Right cardiac atrium (tissue), 5 donors: ENCODE results near the gene FNDC10. TPM values are rescaled to one million over a fixed set of nuclear protein-coding genes. Genes with fewer than 3 reads are reported as not detected.

ENCODE experiments used
- ATAC-seq, 2 donors: fragments of 200-7000 bp; cut with Tn5 transposase; one replicate each; pipeline versions ENCODE4 v1.8.0 to v1.9.1; 2020; ENCODE audit warnings: moderate library complexity in 2 of 2, mild to moderate bottlenecking in 1 of 2
- DNase-seq, 3 donors: peaks; one replicate each; pipeline ENCODE4 v3.0.0-alpha.2; 2020
- H3K27ac ChIP-seq: one replicate; pipeline ENCODE4 v1.5.1; 2013; ENCODE audit warnings: mild to moderate bottlenecking, low read length, control low read depth, moderate library complexity
- H3K27me3 ChIP-seq: one replicate; pipeline ENCODE4 v1.6.1; 2013; ENCODE audit not compliant: control insufficient read depth, insufficient read depth
- H3K4me1 ChIP-seq: one replicate; pipeline ENCODE4 v1.6.1; 2013; ENCODE audit warnings: low read length; ENCODE audit not compliant: control insufficient read depth, insufficient read depth
- H3K4me3 ChIP-seq: one replicate; pipeline ENCODE4 v1.5.1; 2013; ENCODE audit warnings: low read length, control low read depth
- H3K9me3 ChIP-seq: one replicate; pipeline ENCODE4 v1.6.1; 2013; ENCODE audit warnings: low read length; ENCODE audit not compliant: control insufficient read depth
- WGBS: extraction: QIAGEN DNeasy Blood & Tissue Kit; methylation state at CpG from one replicate; pipeline ENCODE4 v1.1.7; 2013; 5-methylcytosine and 5-hydroxymethylcytosine counted together
- intact Hi-C, 4 donors: fragments of 100-400 bp; cut with DNase I; formaldehyde crosslinking; loops; one replicate each; pipeline versions ENCODE4 v1.11.0 to v1.14.0; 2022 to 2023
- polyA plus RNA-seq: library from polyadenylated mRNA; stranded (reverse); fragments of 200-250 nt; gene quantifications from one replicate; pipeline ENCODE4 v1.2.3, GENCODE V29; 2013
- total RNA-seq, 4 donors: library from RNA; stranded (reverse); fragmentation: NEBNext Ultra II Directional; extraction: Animal tissue kit (Norgen Biotek cat#: 25700); gene quantifications; one replicate each; pipeline ENCODE4 v1.2.1, GENCODE V29; 2021
- donor health status: healthy with polysubstance abuse.
- donor health status: DM: no; HTN: yes; CAD: no.
- donor health status: DM: no; HTN: no; CAD: no.
- donor health status: DM: no; HTN: yes; CAD: no; lungs with severe emphysema.
- donor health status: DM: yes; HTN: yes; CAD: no.

FNDC10 gene
- total and polyA plus RNA-seq, 5 donors: 0.47 to 0.97 (median 0.68) TPM

DNA sequence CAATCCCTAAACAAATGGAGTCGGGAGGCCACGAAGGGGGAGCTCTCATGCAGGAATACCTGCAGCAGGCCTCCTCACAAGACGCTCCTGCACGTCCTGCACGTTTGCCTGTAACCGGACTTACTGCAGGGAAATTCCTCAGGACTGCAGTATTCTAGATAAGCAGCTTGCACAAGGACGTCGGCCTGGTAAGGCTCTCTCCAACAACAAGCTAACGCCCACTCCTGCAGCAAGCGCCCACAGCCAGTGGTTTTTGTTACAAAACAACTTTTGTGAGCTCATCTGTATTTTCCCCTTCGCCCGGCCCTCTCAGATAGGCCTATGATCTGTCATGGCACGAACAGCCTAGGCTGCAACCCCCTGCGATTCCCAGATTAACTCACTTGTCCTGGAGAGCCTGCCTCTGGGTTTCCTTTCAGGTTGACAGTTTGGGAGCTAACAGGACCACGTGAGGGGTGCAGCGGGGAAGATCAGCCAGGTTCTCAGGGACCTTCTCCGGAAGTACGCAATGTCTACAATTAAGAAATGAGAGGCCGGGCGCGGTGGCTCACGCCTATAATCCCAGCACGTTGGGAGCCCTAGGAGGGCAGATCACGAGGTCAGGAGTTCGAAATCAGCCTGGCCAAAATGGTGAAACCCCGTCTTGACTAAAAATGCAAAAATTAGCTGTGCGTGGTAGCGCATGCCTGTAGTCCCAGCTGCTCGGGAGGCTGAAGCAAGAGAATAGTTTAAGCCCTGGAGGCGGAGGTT, 14.4 kb upstream of the FNDC10 start:
- H3K4me1 ChIP-seq: peaks cover 10% of the 10 kb centered on the region
- DNase-seq (peak; percentile 54 to 60 (median 60)), ATAC-seq (peak in 1 of 2 donors; percentile 1)
- H3K27me3 ChIP-seq: no peaks in the 10 kb centered on the region
- 10% methylated on average over 30 of the region's 30 CpGs for WGBS
- H3K4me3 ChIP-seq: peak overlapping the region; percentile 93
- intact Hi-C loops: no loop called here
- no peaks in the 10 kb centered on the region for H3K9me3 ChIP-seq
- peak overlapping the region; percentile 34 for H3K27ac ChIP-seq

DNA sequence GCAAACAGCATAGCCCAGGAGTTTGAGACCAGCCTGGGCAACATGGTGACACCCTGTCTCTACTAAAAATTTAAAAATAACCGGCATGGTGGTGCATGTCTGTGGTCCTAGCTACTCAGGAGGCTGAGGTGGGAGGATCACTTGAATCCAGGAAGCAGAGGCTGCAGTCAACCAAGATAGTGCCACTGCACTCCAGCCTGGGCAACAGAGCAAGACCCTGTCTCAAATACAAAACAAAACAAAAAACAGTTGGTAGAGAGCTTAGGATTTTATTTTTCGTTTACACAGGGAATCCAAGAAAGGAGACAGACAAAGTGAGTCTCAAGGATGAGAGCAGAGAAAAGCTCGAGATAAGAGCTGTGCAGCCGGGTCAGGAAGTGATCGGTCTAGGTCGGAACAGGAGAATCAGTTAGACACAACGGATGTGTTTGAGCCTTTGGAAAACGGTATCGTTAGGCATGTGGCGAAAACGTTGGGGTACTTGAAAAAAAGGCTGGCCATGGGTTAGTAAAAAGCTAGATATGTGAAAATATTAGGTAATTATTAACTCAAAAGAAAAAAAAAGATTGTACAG, 13.7 kb upstream of the FNDC10 start:
- Histone ChIP-seq H3K4me1 (peaks cover 10% of the 10 kb centered on the region), H3K27ac (no peak overlapping the region), H3K4me3 (no peak overlapping the region), H3K27me3 (no peaks in the 10 kb centered on the region), H3K9me3 (no peaks in the 10 kb centered on the region)
- 53% methylated on average over 11 of the region's 11 CpGs for WGBS
- intact Hi-C loops: no loop called here
- ATAC-seq (no peak), DNase-seq (peak in 1 of 3 donors; percentile 6)

DNA sequence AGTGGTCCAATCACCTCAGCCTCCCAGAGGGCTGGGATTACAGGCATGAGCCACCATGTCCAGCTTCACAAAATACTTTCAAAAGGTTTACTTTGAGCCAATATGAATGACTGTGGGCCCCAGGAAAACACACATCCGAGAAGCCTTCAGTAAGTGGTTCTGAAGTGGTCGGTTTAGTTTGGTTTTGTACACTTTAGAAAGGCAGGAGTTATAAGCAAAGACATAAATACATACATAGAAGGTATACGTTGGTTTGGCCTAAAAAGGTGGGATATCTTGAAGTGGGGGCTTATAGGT, 12.1 kb upstream of the FNDC10 start:
- DNase-seq (no peak), ATAC-seq (no peak)
- H3K27ac ChIP-seq: no peak overlapping the region
- intact Hi-C loops: no loop called here
- no peak overlapping the region for H3K4me3 ChIP-seq
- WGBS: 87% methylated on average over 3 of the region's 3 CpGs
- H3K27me3 ChIP-seq: no peaks in the 10 kb centered on the region
- H3K4me1 ChIP-seq: peaks cover 10% of the 10 kb centered on the region
- no peaks in the 10 kb centered on the region for H3K9me3 ChIP-seq

DNA sequence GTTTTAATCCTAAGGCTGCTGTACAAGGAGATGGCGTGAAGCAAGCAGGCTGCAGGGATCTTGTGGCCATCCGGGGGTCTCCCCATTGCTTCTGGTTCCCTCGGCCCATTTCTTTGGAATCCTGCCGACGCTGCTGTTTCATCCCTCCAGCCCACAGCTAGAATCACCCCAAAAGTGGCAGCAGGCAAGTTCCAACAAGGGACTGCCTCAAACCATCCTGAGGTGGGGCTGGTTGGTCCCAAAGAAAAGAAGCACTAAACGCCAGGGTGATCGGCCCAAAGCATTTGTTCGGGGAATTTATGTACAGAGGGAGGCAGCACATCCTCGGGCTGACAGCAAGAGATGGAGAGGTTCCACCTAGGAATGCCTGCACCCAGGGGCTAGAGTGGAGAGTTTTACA, 10.9 kb upstream of the FNDC10 start:
- DNase-seq (peak in 1 of 3 donors; percentile 26), ATAC-seq (no peak)
- intact Hi-C loops: no loop called here
- H3K4me3 ChIP-seq: no peak overlapping the region
- no peaks in the 10 kb centered on the region for H3K9me3 ChIP-seq
- H3K27me3 ChIP-seq: no peaks in the 10 kb centered on the region
- H3K27ac ChIP-seq: no peak overlapping the region
- WGBS: 65% methylated on average over 9 of the region's 9 CpGs
- H3K4me1 ChIP-seq: peaks cover 3% of the 10 kb centered on the region

DNA sequence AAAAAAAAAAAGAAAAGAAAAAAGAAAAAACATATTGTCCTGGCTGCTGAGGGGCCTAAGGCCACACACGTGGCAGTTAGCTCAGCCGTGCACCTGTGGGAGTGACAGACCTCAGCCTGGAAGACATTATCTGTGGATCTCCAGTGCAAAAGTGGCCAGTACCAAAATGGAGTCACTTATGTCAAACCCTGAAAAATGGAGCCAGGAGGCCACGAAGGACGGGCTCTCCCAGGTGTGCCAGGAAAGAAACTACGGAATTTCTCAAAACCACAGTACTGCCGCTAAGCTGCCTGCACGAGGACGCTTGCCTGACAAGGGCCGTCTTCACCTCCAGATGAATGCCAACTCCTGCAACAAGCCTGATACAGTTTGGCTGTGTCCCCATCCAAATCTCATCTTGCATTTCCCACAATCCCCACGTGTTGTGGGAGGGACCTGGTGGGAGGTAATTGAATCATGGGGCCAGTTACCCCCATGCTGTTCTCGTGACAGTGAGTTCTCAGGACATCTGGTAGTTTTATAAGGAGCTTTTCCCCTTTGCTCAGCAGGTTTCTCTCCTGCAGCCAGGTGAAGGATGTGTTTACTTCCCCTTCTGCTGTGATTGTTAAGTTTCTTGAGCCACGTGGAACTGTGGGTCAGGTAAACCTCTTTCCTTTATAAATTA, 10.0 kb upstream of the FNDC10 start:
- 71% methylated on average over 12 of the region's 12 CpGs for WGBS
- Histone ChIP-seq H3K4me3 (no peak overlapping the region), H3K4me1 (peaks cover 3% of the 10 kb centered on the region), H3K27me3 (no peaks in the 10 kb centered on the region), H3K9me3 (no peaks in the 10 kb centered on the region), H3K27ac (no peak overlapping the region)
- ATAC-seq (no peak), DNase-seq (peak in 1 of 3 donors; percentile 4)
- intact Hi-C loops: no loop called here

DNA sequence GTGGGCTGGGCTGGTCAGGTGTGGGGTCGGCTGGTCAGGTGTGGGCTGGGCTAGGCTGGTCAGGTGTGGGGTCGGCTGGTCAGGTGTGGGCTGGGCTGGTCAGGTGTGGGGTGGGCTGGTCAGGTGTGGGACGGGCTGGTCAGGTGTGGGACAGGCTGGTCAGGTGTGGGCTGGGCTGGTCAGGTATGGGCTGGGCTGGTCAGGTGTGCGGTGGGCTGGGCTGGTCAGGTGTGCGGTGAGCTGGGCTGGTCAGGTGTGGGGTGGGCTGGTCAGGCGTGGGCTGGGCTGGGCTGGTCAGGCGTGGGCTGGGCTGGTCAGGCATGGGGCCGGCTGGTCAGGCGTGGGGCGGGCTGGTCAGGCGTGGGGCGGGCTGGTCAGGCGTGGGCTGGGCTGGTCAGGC, 6.3 kb upstream of the FNDC10 start:
- H3K27me3 ChIP-seq: no peaks in the 10 kb centered on the region
- ATAC-seq (no peak), DNase-seq (no peak)
- WGBS: 77% methylated on average over 13 of the region's 13 CpGs
- no peaks in the 10 kb centered on the region for H3K4me1 ChIP-seq
- H3K9me3 ChIP-seq: no peaks in the 10 kb centered on the region
- no peak overlapping the region for H3K4me3 ChIP-seq
- H3K27ac ChIP-seq: no peak overlapping the region
- intact Hi-C loops: no loop called here

DNA sequence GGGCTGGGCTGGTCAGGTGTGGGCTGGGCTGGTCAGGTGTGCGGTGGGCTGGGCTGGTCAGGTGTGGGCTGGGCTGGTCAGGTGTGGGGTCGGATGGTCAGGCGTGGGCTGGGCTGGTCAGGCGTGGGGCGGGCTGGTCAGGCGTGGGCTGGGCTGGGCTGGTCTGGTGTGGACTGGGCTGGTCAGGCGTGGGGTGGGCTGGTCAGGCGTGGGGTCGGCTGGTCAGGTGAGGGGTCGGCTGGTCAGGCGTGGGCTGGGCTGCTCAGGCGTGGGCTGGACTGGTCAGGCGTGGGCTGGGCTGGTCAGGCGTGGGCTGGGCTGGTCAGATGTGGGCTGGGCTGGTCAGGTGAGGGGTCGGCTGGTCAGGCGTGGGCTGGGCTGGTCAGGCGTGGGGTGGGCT, 5.8 kb upstream of the FNDC10 start:
- intact Hi-C loops: no loop called here
- no peak overlapping the region for H3K27ac ChIP-seq
- 90% methylated on average over 17 of the region's 17 CpGs for WGBS
- DNase-seq: no peak
- H3K9me3 ChIP-seq: no peaks in the 10 kb centered on the region
- ATAC-seq: no peak
- no peak overlapping the region for H3K4me3 ChIP-seq
- H3K27me3 ChIP-seq: no peaks in the 10 kb centered on the region
- H3K4me1 ChIP-seq: no peaks in the 10 kb centered on the region

DNA sequence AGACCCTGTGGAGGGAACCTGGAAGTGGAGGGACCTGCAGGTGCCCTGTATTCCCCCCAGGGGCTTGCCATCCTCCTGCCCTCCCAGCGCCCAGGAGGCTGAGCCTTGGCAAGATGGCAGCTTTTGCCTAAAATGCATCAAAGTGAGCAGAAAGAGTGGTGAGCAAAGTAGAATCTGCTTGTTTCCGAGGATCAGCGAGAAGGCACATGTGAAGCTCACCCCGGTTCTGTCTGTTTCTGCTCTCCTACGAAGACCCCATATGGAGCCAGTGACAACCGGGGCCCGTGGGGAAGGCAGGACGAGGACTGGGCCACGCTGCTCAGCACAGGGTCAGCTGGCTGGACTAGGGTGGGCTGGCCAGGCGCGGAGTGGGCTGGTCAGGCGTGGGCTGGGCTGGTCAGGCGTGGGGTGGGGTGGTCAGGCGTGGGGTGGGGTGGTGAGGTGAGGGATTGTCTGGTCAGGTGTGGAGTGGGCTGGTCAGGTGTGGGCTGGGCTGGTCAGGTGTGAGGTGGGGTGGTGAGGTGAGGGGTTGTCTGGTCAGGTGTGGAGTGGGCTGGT, 5.2 kb upstream of the FNDC10 start:
- 71% methylated on average over 14 of the region's 14 CpGs for WGBS
- Histone ChIP-seq H3K4me3 (no peak overlapping the region), H3K27me3 (no peaks in the 10 kb centered on the region), H3K9me3 (no peaks in the 10 kb centered on the region), H3K27ac (no peak overlapping the region), H3K4me1 (no peaks in the 10 kb centered on the region)
- intact Hi-C loops: no loop called here
- ATAC-seq (no peak), DNase-seq (peak in 1 of 3 donors; percentile 55)

DNA sequence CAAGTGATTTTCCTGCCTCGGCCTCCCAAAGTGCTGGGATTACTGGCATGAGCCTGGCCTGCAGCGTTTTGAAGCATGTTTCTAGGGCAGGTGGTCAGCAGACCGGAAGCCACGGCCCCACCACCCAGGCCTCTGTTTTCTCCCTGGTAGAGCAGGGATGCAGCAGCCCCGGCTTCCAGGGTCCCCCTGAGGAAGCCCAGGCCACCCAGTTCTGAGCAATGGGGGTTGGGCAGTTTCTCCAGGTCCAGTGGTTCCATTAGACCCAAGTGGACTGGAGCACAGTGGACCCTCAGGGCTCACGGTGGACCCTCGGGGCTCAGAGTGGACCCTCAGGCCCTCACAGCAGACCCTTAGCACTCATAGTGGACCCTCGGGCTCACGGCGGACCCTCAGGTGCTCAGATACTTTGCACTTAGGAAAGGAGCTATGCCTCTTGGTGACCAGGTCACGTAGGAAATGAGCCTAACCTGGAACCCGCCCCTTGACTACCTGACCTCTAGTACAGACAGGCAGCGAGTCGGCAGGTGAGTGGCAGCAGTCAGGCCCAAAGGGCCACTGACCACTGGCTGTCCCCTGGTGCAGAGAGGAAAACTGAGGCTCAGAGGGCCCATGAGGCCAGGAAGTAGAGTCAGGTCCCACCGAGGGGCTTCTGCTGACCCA, 4.6 kb upstream of the FNDC10 start:
- intact Hi-C loops: no loop called here

DNA sequence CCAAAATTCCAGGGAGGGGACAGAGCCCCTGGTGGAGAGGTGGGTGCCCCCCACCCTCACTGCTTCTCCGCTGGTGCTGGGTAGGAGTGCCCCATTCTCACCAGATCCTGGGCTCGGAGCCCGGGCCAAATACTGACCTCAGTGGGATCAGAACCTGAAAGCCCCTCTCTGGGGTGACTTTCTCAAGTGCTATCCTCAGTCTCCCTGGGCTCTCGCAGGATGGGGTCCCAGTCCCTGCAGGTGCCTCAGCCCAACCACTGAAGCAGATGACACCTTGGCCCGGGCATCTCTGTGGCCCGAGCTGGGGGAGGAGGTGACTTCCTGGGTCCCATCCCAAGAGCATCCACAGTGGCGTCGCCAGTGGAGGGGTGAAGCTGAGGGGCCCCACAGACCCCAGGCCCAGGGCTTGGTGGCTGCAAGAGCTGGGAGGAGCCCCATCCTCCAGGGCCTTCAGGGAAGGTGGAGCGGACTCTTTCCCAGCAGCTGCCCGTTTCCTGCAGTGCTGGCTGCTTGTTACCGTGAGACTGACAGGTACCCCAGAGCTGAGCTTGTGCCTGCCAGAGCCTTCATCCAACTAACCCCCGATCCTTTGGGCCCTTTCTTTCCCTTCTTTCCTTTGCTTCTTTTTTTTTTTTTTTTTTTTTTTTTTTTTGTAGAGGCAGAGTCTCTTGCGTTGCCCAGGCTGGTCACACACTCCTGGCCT, 3.9 kb upstream of the FNDC10 start:
- 71% methylated on average over 13 of the region's 13 CpGs for WGBS
- Histone ChIP-seq H3K4me3 (no peak overlapping the region), H3K4me1 (no peaks in the 10 kb centered on the region), H3K27ac (no peak overlapping the region), H3K27me3 (no peaks in the 10 kb centered on the region), H3K9me3 (no peaks in the 10 kb centered on the region)
- no peak for ATAC-seq
- no peak for DNase-seq
- intact Hi-C loops: no loop called here

More for the DNA sequence above, 4.6 kb upstream of the FNDC10 start:
- ATAC-seq (no peak), DNase-seq (no peak)
- 83% methylated on average over 15 of the region's 15 CpGs for WGBS
- Histone ChIP-seq H3K27me3 (no peaks in the 10 kb centered on the region), H3K9me3 (no peaks in the 10 kb centered on the region), H3K4me3 (no peak overlapping the region), H3K4me1 (no peaks in the 10 kb centered on the region), H3K27ac (no peak overlapping the region)
